Measurements from ENCODE around the gene BCAP31.

GRCh38 chrX:153688506-153688905 lies 35.7 kb downstream of the BCAP31 start:
- TF ChIP-seq, protein P1, sequence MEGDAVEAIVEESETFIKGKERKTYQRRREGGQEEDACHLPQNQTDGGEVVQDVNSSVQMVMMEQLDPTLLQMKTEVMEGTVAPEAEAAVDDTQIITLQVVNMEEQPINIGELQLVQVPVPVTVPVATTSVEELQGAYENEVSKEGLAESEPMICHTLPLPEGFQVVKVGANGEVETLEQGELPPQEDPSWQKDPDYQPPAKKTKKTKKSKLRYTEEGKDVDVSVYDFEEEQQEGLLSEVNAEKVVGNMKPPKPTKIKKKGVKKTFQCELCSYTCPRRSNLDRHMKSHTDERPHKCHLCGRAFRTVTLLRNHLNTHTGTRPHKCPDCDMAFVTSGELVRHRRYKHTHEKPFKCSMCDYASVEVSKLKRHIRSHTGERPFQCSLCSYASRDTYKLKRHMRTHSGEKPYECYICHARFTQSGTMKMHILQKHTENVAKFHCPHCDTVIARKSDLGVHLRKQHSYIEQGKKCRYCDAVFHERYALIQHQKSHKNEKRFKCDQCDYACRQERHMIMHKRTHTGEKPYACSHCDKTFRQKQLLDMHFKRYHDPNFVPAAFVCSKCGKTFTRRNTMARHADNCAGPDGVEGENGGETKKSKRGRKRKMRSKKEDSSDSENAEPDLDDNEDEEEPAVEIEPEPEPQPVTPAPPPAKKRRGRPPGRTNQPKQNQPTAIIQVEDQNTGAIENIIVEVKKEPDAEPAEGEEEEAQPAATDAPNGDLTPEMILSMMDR (IDR thresholded peaks at IDR 0.05; ENCODE audit: insufficient read depth, low read length): no peak
- TF ChIP-seq POLR2AphosphoS5 (IDR thresholded peaks at IDR 0.05; ENCODE audit: low read depth): no peak
- TF ChIP-seq, protein P2, sequence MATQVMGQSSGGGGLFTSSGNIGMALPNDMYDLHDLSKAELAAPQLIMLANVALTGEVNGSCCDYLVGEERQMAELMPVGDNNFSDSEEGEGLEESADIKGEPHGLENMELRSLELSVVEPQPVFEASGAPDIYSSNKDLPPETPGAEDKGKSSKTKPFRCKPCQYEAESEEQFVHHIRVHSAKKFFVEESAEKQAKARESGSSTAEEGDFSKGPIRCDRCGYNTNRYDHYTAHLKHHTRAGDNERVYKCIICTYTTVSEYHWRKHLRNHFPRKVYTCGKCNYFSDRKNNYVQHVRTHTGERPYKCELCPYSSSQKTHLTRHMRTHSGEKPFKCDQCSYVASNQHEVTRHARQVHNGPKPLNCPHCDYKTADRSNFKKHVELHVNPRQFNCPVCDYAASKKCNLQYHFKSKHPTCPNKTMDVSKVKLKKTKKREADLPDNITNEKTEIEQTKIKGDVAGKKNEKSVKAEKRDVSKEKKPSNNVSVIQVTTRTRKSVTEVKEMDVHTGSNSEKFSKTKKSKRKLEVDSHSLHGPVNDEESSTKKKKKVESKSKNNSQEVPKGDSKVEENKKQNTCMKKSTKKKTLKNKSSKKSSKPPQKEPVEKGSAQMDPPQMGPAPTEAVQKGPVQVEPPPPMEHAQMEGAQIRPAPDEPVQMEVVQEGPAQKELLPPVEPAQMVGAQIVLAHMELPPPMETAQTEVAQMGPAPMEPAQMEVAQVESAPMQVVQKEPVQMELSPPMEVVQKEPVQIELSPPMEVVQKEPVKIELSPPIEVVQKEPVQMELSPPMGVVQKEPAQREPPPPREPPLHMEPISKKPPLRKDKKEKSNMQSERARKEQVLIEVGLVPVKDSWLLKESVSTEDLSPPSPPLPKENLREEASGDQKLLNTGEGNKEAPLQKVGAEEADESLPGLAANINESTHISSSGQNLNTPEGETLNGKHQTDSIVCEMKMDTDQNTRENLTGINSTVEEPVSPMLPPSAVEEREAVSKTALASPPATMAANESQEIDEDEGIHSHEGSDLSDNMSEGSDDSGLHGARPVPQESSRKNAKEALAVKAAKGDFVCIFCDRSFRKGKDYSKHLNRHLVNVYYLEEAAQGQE (IDR thresholded peaks at IDR 0.05; ENCODE audit: insufficient replicate concordance, low read depth): no peak
- no peak for TF ChIP-seq SPI1 (IDR thresholded peaks at IDR 0.05; ENCODE audit: borderline replicate concordance, low read depth)

All from HL-60 (cell line).